ENCODE data around the gene FAU. TPM values are rescaled to one million over a fixed set of nuclear protein-coding genes. Genes with fewer than 3 reads are reported as not detected.
A peak's percentile ranks its signal among the peaks of the same experiment; 100 is the strongest.

Gene FAU
- total and polyA plus RNA-seq, 2 of the 13 experiments (the other 11 are each of a cell fraction or from before 2014, with no cell fraction given) = 374 to 869 TPM

DNA sequence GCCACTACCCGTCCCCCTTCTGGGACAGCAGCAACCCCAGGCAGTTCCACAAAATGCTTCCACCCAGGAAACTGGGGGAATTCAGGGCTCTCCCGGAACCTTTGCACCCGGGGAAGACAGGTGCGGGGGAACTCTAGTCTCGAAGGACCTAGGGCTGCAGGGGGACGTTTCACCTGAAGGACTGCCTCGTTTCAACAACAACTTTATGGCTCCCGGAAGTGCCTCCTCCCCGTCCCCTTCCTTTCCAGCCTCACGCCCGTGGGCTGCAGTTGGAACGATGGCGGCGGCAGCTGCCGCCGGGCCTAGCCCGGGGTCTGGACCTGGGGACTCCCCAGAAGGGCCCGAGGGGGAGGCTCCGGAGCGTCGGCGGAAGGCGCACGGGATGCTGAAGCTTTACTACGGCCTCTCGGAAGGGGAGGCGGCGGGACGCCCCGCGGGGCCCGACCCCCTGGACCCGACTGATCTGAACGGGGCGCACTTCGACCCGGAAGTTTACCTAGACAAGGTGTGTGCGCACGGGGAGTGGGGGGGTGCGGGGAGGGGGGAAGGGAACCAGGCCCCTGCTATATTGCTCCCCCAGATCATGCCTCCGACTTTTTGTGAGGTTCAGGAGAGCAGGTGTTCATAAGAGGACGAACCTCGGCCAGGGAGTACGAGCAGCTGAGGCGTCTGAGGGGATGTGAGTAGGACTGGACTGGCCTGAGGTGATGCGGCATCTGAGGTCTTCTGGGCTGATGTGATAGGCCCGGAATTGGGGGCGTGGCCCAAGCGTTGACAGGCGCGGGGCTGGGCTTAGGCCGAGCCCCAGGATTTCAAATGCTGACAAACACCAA, 25.7 kb downstream of the FAU start, which contains the start of gene VPS51 (continued):
- TF ChIP-seq USF2 (IDR thresholded peaks at IDR 0.05; ENCODE audit: low read depth, low read length) (no peak), USF2 (CRISPR knock-in tag; IDR thresholded peaks at IDR 0.05; ENCODE audit: borderline replicate concordance) (no peak), ZNF281 (CRISPR knock-in tag; IDR thresholded peaks at IDR 0.05; ENCODE audit: borderline replicate concordance) (peak; percentile 63), CBFB (CRISPR knock-in tag; IDR thresholded peaks at IDR 0.05) (no peak; the same call in 1 of the 2 replicates), ZNF589 (CRISPR knock-in tag; conservative IDR thresholded peaks at IDR 0.05) (0 out of 2 replicates have a peak, but pooled peaks have one; percentile 39), PTBP1 (IDR thresholded peaks at IDR 0.05; ENCODE audit: low read depth, low read length, poor library complexity, severe bottlenecking) (peak; percentile 64), ZNF180 (CRISPR knock-in tag; IDR thresholded peaks at IDR 0.05; ENCODE audit: borderline replicate concordance, low read depth) (no peak), KDM3A (CRISPR knock-in tag; IDR thresholded peaks at IDR 0.05; ENCODE audit: low read depth) (peak; percentile 55; the same call in 1 of the 2 replicates), ZNF18 (CRISPR knock-in tag; IDR thresholded peaks at IDR 0.05; ENCODE audit: insufficient replicate concordance) (no peak), HOXA7 (CRISPR knock-in tag; IDR thresholded peaks at IDR 0.05) (no peak), EEA1 (CRISPR knock-in tag; IDR thresholded peaks at IDR 0.05; ENCODE audit: borderline replicate concordance) (no peak), ARNTL (CRISPR knock-in tag; IDR thresholded peaks at IDR 0.05) (peak; percentile 52; the same call in 1 of the 2 replicates), ZNF564 (CRISPR knock-in tag; IDR thresholded peaks at IDR 0.05) (0 out of 2 replicates have a peak, but pooled peaks have one; percentile 50), CAMTA2 (CRISPR knock-in tag; IDR thresholded peaks at IDR 0.05; ENCODE audit: borderline replicate concordance) (peak; percentile 77; the same call in 1 of the 2 replicates)
- TF ChIP-seq, protein P1, sequence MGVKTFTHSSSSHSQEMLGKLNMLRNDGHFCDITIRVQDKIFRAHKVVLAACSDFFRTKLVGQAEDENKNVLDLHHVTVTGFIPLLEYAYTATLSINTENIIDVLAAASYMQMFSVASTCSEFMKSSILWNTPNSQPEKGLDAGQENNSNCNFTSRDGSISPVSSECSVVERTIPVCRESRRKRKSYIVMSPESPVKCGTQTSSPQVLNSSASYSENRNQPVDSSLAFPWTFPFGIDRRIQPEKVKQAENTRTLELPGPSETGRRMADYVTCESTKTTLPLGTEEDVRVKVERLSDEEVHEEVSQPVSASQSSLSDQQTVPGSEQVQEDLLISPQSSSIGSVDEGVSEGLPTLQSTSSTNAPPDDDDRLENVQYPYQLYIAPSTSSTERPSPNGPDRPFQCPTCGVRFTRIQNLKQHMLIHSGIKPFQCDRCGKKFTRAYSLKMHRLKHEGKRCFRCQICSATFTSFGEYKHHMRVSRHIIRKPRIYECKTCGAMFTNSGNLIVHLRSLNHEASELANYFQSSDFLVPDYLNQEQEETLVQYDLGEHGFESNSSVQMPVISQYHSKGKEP (CRISPR knock-in tag; IDR thresholded peaks at IDR 0.05) = no peak; the same call in 1 of the 2 replicates
- TF ChIP-seq, protein P2, sequence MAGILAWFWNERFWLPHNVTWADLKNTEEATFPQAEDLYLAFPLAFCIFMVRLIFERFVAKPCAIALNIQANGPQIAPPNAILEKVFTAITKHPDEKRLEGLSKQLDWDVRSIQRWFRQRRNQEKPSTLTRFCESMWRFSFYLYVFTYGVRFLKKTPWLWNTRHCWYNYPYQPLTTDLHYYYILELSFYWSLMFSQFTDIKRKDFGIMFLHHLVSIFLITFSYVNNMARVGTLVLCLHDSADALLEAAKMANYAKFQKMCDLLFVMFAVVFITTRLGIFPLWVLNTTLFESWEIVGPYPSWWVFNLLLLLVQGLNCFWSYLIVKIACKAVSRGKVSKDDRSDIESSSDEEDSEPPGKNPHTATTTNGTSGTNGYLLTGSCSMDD (CRISPR knock-in tag; IDR thresholded peaks at IDR 0.05) = no peak
- TF ChIP-seq, protein P3, sequence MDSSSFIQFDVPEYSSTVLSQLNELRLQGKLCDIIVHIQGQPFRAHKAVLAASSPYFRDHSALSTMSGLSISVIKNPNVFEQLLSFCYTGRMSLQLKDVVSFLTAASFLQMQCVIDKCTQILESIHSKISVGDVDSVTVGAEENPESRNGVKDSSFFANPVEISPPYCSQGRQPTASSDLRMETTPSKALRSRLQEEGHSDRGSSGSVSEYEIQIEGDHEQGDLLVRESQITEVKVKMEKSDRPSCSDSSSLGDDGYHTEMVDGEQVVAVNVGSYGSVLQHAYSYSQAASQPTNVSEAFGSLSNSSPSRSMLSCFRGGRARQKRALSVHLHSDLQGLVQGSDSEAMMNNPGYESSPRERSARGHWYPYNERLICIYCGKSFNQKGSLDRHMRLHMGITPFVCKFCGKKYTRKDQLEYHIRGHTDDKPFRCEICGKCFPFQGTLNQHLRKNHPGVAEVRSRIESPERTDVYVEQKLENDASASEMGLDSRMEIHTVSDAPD (CRISPR knock-in tag; IDR thresholded peaks at IDR 0.05) = no peak

Data from HepG2 (cell line).